Measurements from ENCODE around the gene GABRG3. TPM values are rescaled to one million over a fixed set of nuclear protein-coding genes. Genes with fewer than 3 reads are reported as not detected.

Gene GABRG3
- total and polyA plus RNA-seq, 2 experiments from 2014 or later, result 0.10 to 1.4 TPM

DNA sequence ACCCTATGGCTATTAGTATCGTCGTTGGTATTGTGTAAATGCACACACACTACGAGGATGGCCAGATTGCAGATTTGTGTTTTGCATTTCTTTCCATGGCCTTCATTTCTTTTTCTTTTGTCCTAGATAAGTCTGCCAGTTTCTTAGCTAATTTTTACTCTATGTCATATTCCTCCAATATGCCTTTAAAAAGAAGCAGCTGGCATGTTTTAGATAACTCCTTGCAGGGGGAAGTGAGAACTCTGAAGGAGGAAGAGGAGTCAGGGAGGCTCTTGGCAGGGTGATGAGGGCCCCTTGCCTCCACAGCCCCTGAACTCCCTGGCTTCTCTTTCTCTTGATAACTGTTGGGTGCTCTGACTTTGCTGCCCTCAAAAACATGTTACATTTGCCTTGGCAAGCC is 244.0 kb downstream of the GABRG3 start:
- Histone ChIP-seq H3K4me2 (no peak overlapping the region), H3K4me3 (no peak overlapping the region), H3K36me3 (ENCODE audit: insufficient read depth) (no peaks in the 10 kb centered on the region), H3F3A (replicated peaks; ENCODE audit: low read depth) (no peaks in the 10 kb centered on the region), H3K4me1 (ENCODE audit: insufficient read depth) (no peaks in the 10 kb centered on the region), H3K79me2 (replicated peaks; ENCODE audit: insufficient read depth) (no peaks in the 10 kb centered on the region), H3K27me3 (ENCODE audit: insufficient read depth) (no peaks in the 10 kb centered on the region), H2AFZ (no peak overlapping the region), H4K20me1 (replicated peaks; ENCODE audit: insufficient read depth) (no peaks in the 10 kb centered on the region), H3K27ac (ENCODE audit: low read depth) (no peak overlapping the region), H3K9me2 (ENCODE audit: insufficient read depth) (0 out of 2 replicates have a peak, but pooled peaks cover 5% of the 10 kb centered on the region)
- Mint-ChIP-seq H3K27ac (no peak overlapping the region), H3K9me3 (peaks cover 3% of the 10 kb centered on the region; the same call in 1 of the 3 replicates), H3K36me3 (ENCODE audit: low read depth) (no peaks in the 10 kb centered on the region; the same call in 1 of the 3 replicates), H3K4me1 (peaks cover 5% of the 10 kb centered on the region; the same call in 1 of the 3 replicates), H3K27me3 (ENCODE audit: insufficient read depth, low read depth, poor library complexity) (peaks cover 2% of the 10 kb centered on the region), H3K4me3 (no peak overlapping the region)
- ATAC-seq, result no peak
- TF ChIP-seq ZNF462 (CRISPR knock-in tag; IDR thresholded peaks at IDR 0.05) (no peak), STAT1 (IDR thresholded peaks at IDR 0.05; ENCODE audit: unreplicated experiment) (no peak), CTCF (conservative IDR thresholded peaks at IDR 0.05; ENCODE audit: low read depth in 2 of 2) (no peak), JUNB (IDR thresholded peaks at IDR 0.05; ENCODE audit: unreplicated experiment) (no peak), REST (IDR thresholded peaks at IDR 0.05; ENCODE audit: unreplicated experiment) (no peak), ZNF331 (CRISPR knock-in tag; IDR thresholded peaks at IDR 0.05; ENCODE audit: low read depth) (no peak), EZH2phosphoT487 (IDR thresholded peaks at IDR 0.05; ENCODE audit: unreplicated experiment) (no peak), ZNF114 (CRISPR knock-in tag; IDR thresholded peaks at IDR 0.05) (no peak), EZH2 (IDR thresholded peaks at IDR 0.05; ENCODE audit: low read depth, unreplicated experiment) (no peak), CREB1 (CRISPR knock-in tag; IDR thresholded peaks at IDR 0.05; ENCODE audit: low read depth) (no peak), POLR2AphosphoS5 (IDR thresholded peaks at IDR 0.05; ENCODE audit: low read depth) (no peak)
- TF ChIP-seq, protein P1, sequence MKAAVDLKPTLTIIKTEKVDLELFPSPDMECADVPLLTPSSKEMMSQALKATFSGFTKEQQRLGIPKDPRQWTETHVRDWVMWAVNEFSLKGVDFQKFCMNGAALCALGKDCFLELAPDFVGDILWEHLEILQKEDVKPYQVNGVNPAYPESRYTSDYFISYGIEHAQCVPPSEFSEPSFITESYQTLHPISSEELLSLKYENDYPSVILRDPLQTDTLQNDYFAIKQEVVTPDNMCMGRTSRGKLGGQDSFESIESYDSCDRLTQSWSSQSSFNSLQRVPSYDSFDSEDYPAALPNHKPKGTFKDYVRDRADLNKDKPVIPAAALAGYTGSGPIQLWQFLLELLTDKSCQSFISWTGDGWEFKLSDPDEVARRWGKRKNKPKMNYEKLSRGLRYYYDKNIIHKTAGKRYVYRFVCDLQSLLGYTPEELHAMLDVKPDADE (IDR thresholded peaks at IDR 0.05), result no peak
- no peak for DNase-seq (ENCODE audit: low spot score)

Data from GM23338 (cell line).